Lower leg skin (tissue), 3 donors: ENCODE measurements around the gene POLD1.

Experiments
- CTCF ChIP-seq, 3 donors: fragments of 450-650 bp; IDR thresholded peaks; one replicate each; pipeline ENCODE4 v1.5.1; 2016; ENCODE audit warnings: antibody characterized with exemption in 3 of 3, mild to moderate bottlenecking in 3 of 3, moderate library complexity in 2 of 3
- POLR2A ChIP-seq, 2 donors: fragments of 450-650 bp; IDR thresholded peaks; one replicate each; pipeline ENCODE4 v1.6.1; 2016 to 2017; ENCODE audit warnings: antibody characterized with exemption in 2 of 2, mild to moderate bottlenecking in 1 of 2, moderate library complexity in 1 of 2

GRCh38 chr19:50392759-50393158 is 8.6 kb downstream of the POLD1 start:
- TF ChIP-seq CTCF (IDR thresholded peaks at IDR 0.05) = no peak
- TF ChIP-seq POLR2A (IDR thresholded peaks at IDR 0.05) = no peak
